Calu3 (cell line): ENCODE results near the gene MICAL3. TPM values are rescaled to one million over a fixed set of nuclear protein-coding genes. Genes with fewer than 3 reads are reported as not detected.
"Not testable (repeated sequence)": the region's sequence is repeated elsewhere in the genome, so short reads cannot be mapped to it uniquely, and the experiment has no call there.

Source experiments
- BruUV-seq: library from RNA; stranded (reverse); fragments of 400-500 nt; replicated peaks from 2 replicates; lab custom pipeline; 2021; lab: Mats Ljungman, UMichigan
- CTCF ChIA-PET: fragments of 300-600 bp; sonication (Branson Sonifier 250); formaldehyde crosslinking; loops from one replicate; lab custom pipeline; 2022; ENCODE audit warnings: antibody characterized with exemption; lab: Charles Lee
- DNase-seq: peaks from one replicate; pipeline ENCODE4 v3.0.0; 2022
- H3K27ac Mint-ChIP-seq: one replicate; pipeline ENCODE4 v1.8.0; 2022; ENCODE audit warnings: mixed read lengths; ENCODE audit not compliant: unreplicated experiment
- H3K27me3 Mint-ChIP-seq: one replicate; pipeline ENCODE4 v1.8.0; 2022; ENCODE audit warnings: mixed read lengths; ENCODE audit not compliant: unreplicated experiment
- H3K36me3 Mint-ChIP-seq: one replicate; pipeline ENCODE4 v1.8.0; 2022; ENCODE audit warnings: mild to moderate bottlenecking, moderate library complexity, mixed read lengths; ENCODE audit not compliant: insufficient read depth, unreplicated experiment
- H3K4me1 Mint-ChIP-seq: one replicate; pipeline ENCODE4 v1.8.0; 2022; ENCODE audit warnings: mild to moderate bottlenecking, low read depth, mixed read lengths; ENCODE audit not compliant: unreplicated experiment
- H3K4me3 Mint-ChIP-seq: one replicate; pipeline ENCODE4 v1.8.0; 2022; ENCODE audit warnings: mild to moderate bottlenecking, low read depth, moderate library complexity, mixed read lengths; ENCODE audit not compliant: unreplicated experiment
- H3K9me3 Mint-ChIP-seq: one replicate; pipeline ENCODE4 v1.8.0; 2022; ENCODE audit warnings: low read depth, mixed read lengths; ENCODE audit not compliant: unreplicated experiment
- CTCF ChIP-seq: fragments of 200-600 bp; IDR thresholded peaks from one replicate; pipeline ENCODE4 v1.8.0; 2022; ENCODE audit warnings: antibody characterized with exemption; ENCODE audit not compliant: unreplicated experiment
- intact Hi-C: fragments of 100-400 bp; cut with micrococcal nuclease; formaldehyde crosslinking; loops from one replicate; pipeline ENCODE4 v1.10.0; 2022; ENCODE audit not compliant: unreplicated experiment
- total RNA-seq: library from RNA; stranded (reverse); gene quantifications from 2 replicates; pipeline ENCODE4 v1.2.3, GENCODE V29; 2022

Gene MICAL3
- total RNA-seq, 1 experiment from 2014 or later = 60.6 TPM

GRCh38 chr22:18048041-18048440, 23.7 kb upstream of the MICAL3 start:
- Mint-ChIP-seq H3K27me3 (no peaks in the 10 kb centered on the region), H3K4me3 (no peak overlapping the region), H3K36me3 (no peaks in the 10 kb centered on the region), H3K4me1 (peaks cover 11% of the 10 kb centered on the region), H3K27ac (no peak overlapping the region), H3K9me3 (no peaks in the 10 kb centered on the region)
- DNase-seq = no peak
- no TSS peak for BruUV-seq
- CTCF ChIA-PET = interaction anchor here (0.7 kb wide), 1 partner anchor 377 kb away, joined by 3 read pairs; no protein-coding TSS in a partner anchor
- no peak for TF ChIP-seq CTCF
- intact Hi-C loops = no loop called here

- CTCF ChIA-PET = no interaction called here
- no TSS peak for BruUV-seq
- TF ChIP-seq CTCF = no peak
Measured at GRCh38 chr22:18045794-18046193, 21.4 kb upstream of the MICAL3 start.

GRCh38 chr22:18044548-18045271, 20.3 kb upstream of the MICAL3 start:
- TF ChIP-seq CTCF = no peak
- Mint-ChIP-seq H3K27me3 (no peaks in the 10 kb centered on the region), H3K36me3 (no peaks in the 10 kb centered on the region), H3K4me1 (no peaks in the 10 kb centered on the region), H3K27ac (no peak overlapping the region), H3K4me3 (no peak overlapping the region), H3K9me3 (no peaks in the 10 kb centered on the region)
- DNase-seq = no peak
- BruUV-seq = no TSS peak
- intact Hi-C loops = no loop called here
- CTCF ChIA-PET = no interaction called here

More at GRCh38 chr22:18045794-18046193, 21.4 kb upstream of the MICAL3 start:
- no peaks in the 10 kb centered on the region for H3K36me3 Mint-ChIP-seq
- no peaks in the 10 kb centered on the region for H3K9me3 Mint-ChIP-seq
- intact Hi-C loops = no loop called here
- peaks cover 11% of the 10 kb centered on the region for H3K4me1 Mint-ChIP-seq
- no peak for DNase-seq
- no peak overlapping the region for H3K27ac Mint-ChIP-seq
- H3K27me3 Mint-ChIP-seq = no peaks in the 10 kb centered on the region
- H3K4me3 Mint-ChIP-seq = no peak overlapping the region

DNA sequence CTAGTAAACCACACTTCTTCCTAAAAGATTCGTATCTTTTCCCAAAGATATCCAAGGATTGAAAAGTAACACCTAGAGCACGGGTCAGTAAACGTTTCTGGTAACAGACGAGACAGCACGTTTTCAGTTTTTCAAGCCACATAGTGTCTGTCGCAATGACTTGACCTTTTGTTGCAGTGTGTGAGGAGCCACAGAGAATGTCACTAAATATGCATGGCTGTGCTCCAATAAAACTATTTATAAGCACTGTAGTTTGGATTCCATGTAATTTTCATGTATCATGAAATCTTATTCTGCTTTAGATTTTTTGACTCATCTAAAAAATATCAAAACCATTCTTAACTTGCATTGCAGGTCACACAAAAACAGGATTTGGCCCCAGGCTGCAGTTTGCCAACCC, 18.3 kb upstream of the MICAL3 start:
- H3K36me3 Mint-ChIP-seq = no peaks in the 10 kb centered on the region
- intact Hi-C loops = no loop called here
- no peak overlapping the region for H3K27ac Mint-ChIP-seq
- no peaks in the 10 kb centered on the region for H3K27me3 Mint-ChIP-seq
- no TSS peak for BruUV-seq
- no peaks in the 10 kb centered on the region for H3K9me3 Mint-ChIP-seq
- peaks cover 5% of the 10 kb centered on the region for H3K4me1 Mint-ChIP-seq
- H3K4me3 Mint-ChIP-seq = no peak overlapping the region
- CTCF ChIA-PET = no interaction called here
- no peak for DNase-seq
- no peak for TF ChIP-seq CTCF

DNA sequence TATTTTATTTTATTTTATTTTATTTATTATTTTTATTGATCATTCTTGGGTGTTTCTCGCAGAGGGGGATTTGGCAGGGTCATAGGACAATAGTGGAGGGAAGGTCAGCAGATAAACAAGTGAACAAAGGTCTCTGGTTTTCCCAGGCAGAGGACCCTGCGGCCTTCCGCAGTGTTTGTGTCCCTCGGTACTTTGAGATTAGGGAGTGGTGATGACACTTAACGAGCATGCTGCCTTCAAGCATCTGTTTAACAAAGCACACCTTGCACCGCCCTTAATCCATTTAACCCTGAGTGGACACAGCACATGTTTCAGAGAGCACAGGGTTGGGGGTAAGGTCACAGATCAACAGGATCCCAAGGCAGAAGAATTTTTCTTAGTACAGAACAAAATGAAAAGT, 16.5 kb upstream of the MICAL3 start:
- H3K4me3 Mint-ChIP-seq, BruUV-seq, CTCF ChIA-PET, DNase-seq, H3K36me3 Mint-ChIP-seq, H3K27ac Mint-ChIP-seq, H3K9me3 Mint-ChIP-seq, intact Hi-C loops, H3K27me3 Mint-ChIP-seq: not testable (repeated sequence)
- H3K4me1 Mint-ChIP-seq = peaks cover 23% of the 10 kb centered on the region
